Osteocyte (in vitro differentiated cells): ENCODE measurements around the gene NDFIP1. TPM values are rescaled to one million over a fixed set of nuclear protein-coding genes. Genes with fewer than 3 reads are reported as not detected.

ENCODE experiments used
- DNase-seq: peaks from one replicate; pipeline ENCODE4 v3.0.0; 2021; ENCODE audit warnings: mixed read lengths; ENCODE audit not compliant: unreplicated experiment; ENCODE audit errors: extremely low spot score
- H3K27ac Mint-ChIP-seq: one replicate; pipeline ENCODE4 v1.8.0; 2021; ENCODE audit warnings: mild to moderate bottlenecking, mixed read lengths; ENCODE audit not compliant: unreplicated experiment
- H3K27me3 Mint-ChIP-seq: one replicate; pipeline ENCODE4 v1.8.0; 2021; ENCODE audit warnings: mixed read lengths; ENCODE audit not compliant: unreplicated experiment
- H3K36me3 Mint-ChIP-seq: one replicate; pipeline ENCODE4 v1.8.0; 2021; ENCODE audit warnings: mixed read lengths; ENCODE audit not compliant: unreplicated experiment
- H3K4me1 Mint-ChIP-seq: one replicate; pipeline ENCODE4 v1.8.0; 2021; ENCODE audit warnings: mixed read lengths; ENCODE audit not compliant: unreplicated experiment
- H3K4me3 Mint-ChIP-seq: one replicate; pipeline ENCODE4 v1.8.0; 2021; ENCODE audit warnings: mild to moderate bottlenecking, moderate library complexity, mixed read lengths; ENCODE audit not compliant: unreplicated experiment
- H3K9me3 Mint-ChIP-seq: one replicate; pipeline ENCODE4 v1.8.0; 2021; ENCODE audit warnings: mixed read lengths; ENCODE audit not compliant: unreplicated experiment
- total RNA-seq: library from RNA; stranded (reverse); gene quantifications from 2 replicates; pipeline ENCODE4 v1.2.1, GENCODE V29; 2021
- TF ChIP-seq, protein P1 (sequence below): fragments of 200-600 bp; sonication (generic); IDR thresholded peaks from 2 replicates; pipeline ENCODE4 v1.5.0; 2021; ENCODE audit warnings: antibody characterized with exemption, mild to moderate bottlenecking, moderate library complexity

NDFIP1 gene
- total RNA-seq, 1 donor from 2014 or later, result 62.7 TPM

DNA sequence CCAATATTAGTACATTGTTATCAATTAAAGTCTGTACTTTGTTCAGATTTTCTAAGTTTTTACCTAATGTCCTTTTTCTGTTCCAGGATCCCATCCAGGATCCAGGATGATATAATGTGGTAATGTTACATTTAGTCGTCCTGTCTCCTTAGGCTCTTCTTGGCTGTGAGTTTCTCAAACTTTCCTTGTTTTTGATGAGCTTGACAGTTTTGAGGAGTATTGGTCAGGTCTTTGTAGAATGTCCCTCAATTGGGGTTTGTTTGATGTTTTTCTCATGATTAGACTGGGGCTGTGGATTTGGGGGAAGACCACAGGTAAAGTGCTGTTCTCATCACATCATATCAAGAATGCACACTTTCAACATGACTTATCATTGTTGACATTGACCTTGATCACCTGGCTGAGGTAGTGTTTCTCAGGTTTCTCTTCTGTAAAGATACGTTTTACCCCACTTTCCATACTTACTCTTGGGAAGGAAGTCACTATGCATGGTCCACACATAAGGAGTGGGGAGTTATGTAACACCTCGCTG, 9.6 kb downstream of the NDFIP1 start:
- H3K4me3 Mint-ChIP-seq, result no peak overlapping the region
- H3K4me1 Mint-ChIP-seq, result peaks cover 26% of the 10 kb centered on the region
- peaks cover 11% of the 10 kb centered on the region for H3K36me3 Mint-ChIP-seq
- H3K9me3 Mint-ChIP-seq, result peaks cover 4% of the 10 kb centered on the region
- H3K27ac Mint-ChIP-seq, result no peak overlapping the region
- H3K27me3 Mint-ChIP-seq, result no peaks in the 10 kb centered on the region
- DNase-seq, result no peak
- TF ChIP-seq, protein P1, sequence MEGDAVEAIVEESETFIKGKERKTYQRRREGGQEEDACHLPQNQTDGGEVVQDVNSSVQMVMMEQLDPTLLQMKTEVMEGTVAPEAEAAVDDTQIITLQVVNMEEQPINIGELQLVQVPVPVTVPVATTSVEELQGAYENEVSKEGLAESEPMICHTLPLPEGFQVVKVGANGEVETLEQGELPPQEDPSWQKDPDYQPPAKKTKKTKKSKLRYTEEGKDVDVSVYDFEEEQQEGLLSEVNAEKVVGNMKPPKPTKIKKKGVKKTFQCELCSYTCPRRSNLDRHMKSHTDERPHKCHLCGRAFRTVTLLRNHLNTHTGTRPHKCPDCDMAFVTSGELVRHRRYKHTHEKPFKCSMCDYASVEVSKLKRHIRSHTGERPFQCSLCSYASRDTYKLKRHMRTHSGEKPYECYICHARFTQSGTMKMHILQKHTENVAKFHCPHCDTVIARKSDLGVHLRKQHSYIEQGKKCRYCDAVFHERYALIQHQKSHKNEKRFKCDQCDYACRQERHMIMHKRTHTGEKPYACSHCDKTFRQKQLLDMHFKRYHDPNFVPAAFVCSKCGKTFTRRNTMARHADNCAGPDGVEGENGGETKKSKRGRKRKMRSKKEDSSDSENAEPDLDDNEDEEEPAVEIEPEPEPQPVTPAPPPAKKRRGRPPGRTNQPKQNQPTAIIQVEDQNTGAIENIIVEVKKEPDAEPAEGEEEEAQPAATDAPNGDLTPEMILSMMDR, result no peak

DNA sequence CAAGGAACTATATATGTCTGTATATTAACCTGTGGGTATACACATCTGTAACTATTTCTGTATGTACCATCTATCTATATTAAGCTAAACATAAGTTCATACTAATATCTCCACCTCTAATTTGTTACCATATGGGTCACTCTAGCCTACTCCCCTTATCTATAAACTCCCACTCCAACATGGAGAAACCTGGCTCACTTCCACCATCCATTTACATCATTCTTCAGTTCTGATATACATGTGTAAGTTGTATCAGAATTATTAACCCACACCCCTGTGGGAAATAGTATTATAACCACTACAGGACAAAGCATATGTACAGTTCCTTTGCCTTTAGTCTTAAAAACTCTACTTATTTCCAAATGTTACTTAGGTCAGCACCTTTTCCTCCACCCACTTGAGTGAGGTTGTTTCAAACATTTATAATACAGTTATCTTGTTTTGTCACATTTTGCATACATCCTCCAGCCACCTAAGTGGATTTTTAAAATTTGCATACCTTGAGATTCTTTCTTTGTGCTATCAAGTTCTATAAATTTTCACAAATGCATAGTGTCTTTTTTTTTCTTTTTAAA, 10.6 kb downstream of the NDFIP1 start:
- H3K9me3 Mint-ChIP-seq, result peaks cover 4% of the 10 kb centered on the region
- H3K4me1 Mint-ChIP-seq, result peaks cover 26% of the 10 kb centered on the region
- no peak for DNase-seq
- H3K27ac Mint-ChIP-seq, result no peak overlapping the region
- TF ChIP-seq, protein P1, result no peak
- H3K27me3 Mint-ChIP-seq, result no peaks in the 10 kb centered on the region
- H3K36me3 Mint-ChIP-seq, result peaks cover 11% of the 10 kb centered on the region
- no peak overlapping the region for H3K4me3 Mint-ChIP-seq

DNA sequence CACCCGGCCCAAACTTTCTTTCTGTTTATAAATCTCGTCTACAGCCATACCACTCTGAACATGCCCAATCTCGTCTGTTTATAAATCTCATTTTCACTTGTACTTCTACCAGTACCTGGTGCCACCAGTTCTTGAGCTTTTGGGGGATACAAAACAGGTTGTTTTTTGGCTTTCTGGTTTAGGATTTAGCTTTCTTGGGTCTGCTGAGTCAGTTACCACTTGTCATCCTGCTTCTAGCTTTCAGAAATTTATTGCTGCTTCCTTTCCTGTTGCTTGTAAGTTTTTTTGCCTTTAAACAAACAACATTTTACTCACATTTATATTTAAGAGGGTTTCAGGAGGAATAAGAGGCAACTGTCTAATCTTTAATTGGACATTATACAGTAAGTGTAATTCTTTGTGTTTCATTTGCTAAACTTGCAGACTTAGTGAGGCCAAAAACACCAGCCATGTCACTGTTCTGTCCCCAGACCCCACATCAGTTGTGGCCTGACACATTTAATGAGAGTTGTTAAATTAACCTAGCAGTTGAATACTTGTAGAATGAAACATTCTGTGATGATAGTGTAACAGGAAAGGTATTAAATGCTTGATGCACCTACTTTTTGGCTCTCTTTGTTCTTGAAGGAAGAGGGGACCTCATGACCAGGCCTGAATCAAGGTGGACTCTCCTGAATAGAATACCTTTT, 11.8 kb downstream of the NDFIP1 start:
- Mint-ChIP-seq H3K36me3 (peaks cover 14% of the 10 kb centered on the region), H3K4me1 (peaks cover 23% of the 10 kb centered on the region), H3K27ac (no peak overlapping the region), H3K9me3 (peaks cover 4% of the 10 kb centered on the region), H3K27me3 (no peaks in the 10 kb centered on the region), H3K4me3 (no peak overlapping the region)
- no peak for DNase-seq
- TF ChIP-seq, protein P1, result no peak

DNA sequence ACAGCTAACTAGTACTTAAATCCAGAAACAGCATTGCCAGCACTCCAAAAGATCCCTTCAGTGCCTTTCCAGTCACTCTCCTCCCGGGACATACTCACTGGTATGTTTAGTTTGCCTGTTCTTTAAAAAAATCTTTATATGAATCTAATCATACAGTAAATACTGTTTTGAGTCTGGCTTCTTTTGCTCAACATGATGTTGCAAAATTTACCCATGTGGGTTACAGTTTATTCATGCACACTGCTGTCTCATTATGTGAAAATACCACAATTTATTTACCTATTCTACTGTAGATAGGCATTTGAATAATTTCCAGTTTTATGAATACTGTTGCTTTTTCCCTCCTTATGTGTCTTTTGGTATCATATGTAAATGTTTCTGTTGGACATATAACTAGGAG, 13.5 kb downstream of the NDFIP1 start:
- H3K4me1 Mint-ChIP-seq, result peaks cover 14% of the 10 kb centered on the region
- no peak overlapping the region for H3K27ac Mint-ChIP-seq

DNA sequence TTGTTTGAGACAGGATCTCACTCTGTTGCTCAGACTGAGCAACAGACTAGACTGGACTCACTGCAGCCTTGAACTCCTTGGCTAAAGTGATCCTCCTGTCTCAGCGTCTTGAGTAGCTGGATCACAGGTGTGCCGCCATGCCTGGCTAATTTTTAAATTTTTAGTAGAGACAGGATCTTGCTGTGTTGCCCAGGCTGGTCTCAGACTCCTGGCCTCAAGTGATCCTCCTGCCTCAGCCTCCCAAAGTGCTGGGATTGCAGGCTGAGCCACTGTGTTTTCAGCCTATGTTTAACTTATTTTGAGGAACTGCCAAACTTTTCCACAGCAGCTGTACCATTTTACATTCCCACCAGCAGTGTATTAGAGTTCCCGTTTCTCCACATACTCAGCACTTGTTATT, 16.8 kb downstream of the NDFIP1 start:
- Mint-ChIP-seq H3K4me1 (peaks cover 9% of the 10 kb centered on the region), H3K4me3 (no peak overlapping the region), H3K36me3 (peaks cover 12% of the 10 kb centered on the region), H3K27me3 (no peaks in the 10 kb centered on the region), H3K27ac (no peak overlapping the region), H3K9me3 (peaks cover 4% of the 10 kb centered on the region)
- no peak for DNase-seq
- TF ChIP-seq, protein P1, result no peak

More for the DNA sequence above, 13.5 kb downstream of the NDFIP1 start:
- Mint-ChIP-seq H3K9me3 (peaks cover 4% of the 10 kb centered on the region), H3K4me3 (no peak overlapping the region), H3K27me3 (no peaks in the 10 kb centered on the region), H3K36me3 (peaks cover 16% of the 10 kb centered on the region)
- TF ChIP-seq, protein P1, result no peak
- no peak for DNase-seq
